NOMO-1 treated with dmso at 0.1 percent for 144 hours (cell line): ENCODE data around the gene RABL3.
"Not testable (repeated sequence)": the region's sequence is repeated elsewhere in the genome, so short reads cannot be mapped to it uniquely, and the experiment has no call there.

ENCODE experiments used
- DNase-seq: peaks from one replicate; lab custom pipeline; 2025; ENCODE audit not compliant: unreplicated experiment; lab: John Stamatoyannopoulos, UW

Gene RABL3

GRCh38 chr3:120742198-120742848, at the start of gene RABL3, which contains the start of gene GTF2E1:
Gene RABL3 (minus strand): TSS chr3:120742516. CDS start chr3:120742507, 9 bp downstream.
Gene GTF2E1 (plus strand): TSS chr3:120742744. CDS start chr3:120750553, 7,809 bp downstream.
- DNase-seq: peak; percentile 98

- DNase-seq: no peak
Measured at GRCh38 chr3:120791913-120792312, 49.6 kb upstream of the RABL3 start.

GRCh38 chr3:120791010-120791409, 48.7 kb upstream of the RABL3 start:
- no peak for DNase-seq

GRCh38 chr3:120785832-120786231, 43.5 kb upstream of the RABL3 start:
- DNase-seq: not testable (repeated sequence)

- no peak for DNase-seq
Measured at GRCh38 chr3:120780977-120781376, 38.7 kb upstream of the RABL3 start.

GRCh38 chr3:120778776-120779175, 36.5 kb upstream of the RABL3 start:
- no peak for DNase-seq

- no peak for DNase-seq
Measured at GRCh38 chr3:120775411-120775810, 33.1 kb upstream of the RABL3 start.

GRCh38 chr3:120773932-120774331, 31.6 kb upstream of the RABL3 start:
- DNase-seq: no peak

GRCh38 chr3:120772081-120772480, 29.8 kb upstream of the RABL3 start:
- DNase-seq: no peak

GRCh38 chr3:120770891-120771290, 28.6 kb upstream of the RABL3 start:
- DNase-seq: no peak

- DNase-seq: no peak
Measured at GRCh38 chr3:120769436-120769835, 27.1 kb upstream of the RABL3 start.

GRCh38 chr3:120767106-120767505, 24.8 kb upstream of the RABL3 start:
- no peak for DNase-seq

- DNase-seq: no peak
Measured at GRCh38 chr3:120766576-120766975, 24.3 kb upstream of the RABL3 start.

GRCh38 chr3:120765830-120766493, 23.6 kb upstream of the RABL3 start:
- no peak for DNase-seq

- no peak for DNase-seq
Measured at GRCh38 chr3:120764206-120764605, 21.9 kb upstream of the RABL3 start.

GRCh38 chr3:120763601-120764000, 21.3 kb upstream of the RABL3 start:
- no peak for DNase-seq

GRCh38 chr3:120762615-120763014, 20.3 kb upstream of the RABL3 start:
- no peak for DNase-seq

GRCh38 chr3:120758551-120758950, 16.2 kb upstream of the RABL3 start:
- not testable (repeated sequence) for DNase-seq

GRCh38 chr3:120756061-120756460, 13.7 kb upstream of the RABL3 start:
- no peak for DNase-seq

- DNase-seq: no peak
Measured at GRCh38 chr3:120753810-120754209, 11.5 kb upstream of the RABL3 start.

GRCh38 chr3:120752865-120753264, 10.5 kb upstream of the RABL3 start:
- DNase-seq: no peak

GRCh38 chr3:120752230-120752629, 9.9 kb upstream of the RABL3 start:
- no peak for DNase-seq

GRCh38 chr3:120749843-120750242, 7.5 kb upstream of the RABL3 start:
- no peak for DNase-seq
